Pancreas (tissue), 10 donors: Measurements from ENCODE around the gene PNPLA8. TPM values are rescaled to one million over a fixed set of nuclear protein-coding genes. Genes with fewer than 3 reads are reported as not detected.

Experiments used
- ATAC-seq, 4 donors: fragments of 200-7000 bp; cut with Tn5 transposase; one replicate each; pipeline versions ENCODE4 v1.8.0 to v1.9.1; 2020; ENCODE audit warnings: mild to moderate bottlenecking in 4 of 4, moderate library complexity in 4 of 4
- DNase-seq, 6 donors: peaks; one replicate each; pipeline ENCODE4 v3.0.0-alpha.2; 2020
- FAIRE-seq: peaks from 2 replicates; lab custom pipeline; 2012; peaks lifted over from hg19 to GRCh38; lab: Jason Lieb, UNC
- H3K27ac ChIP-seq, 4 donors: fragments of 200-600 bp; sonication (generic); 1 replicate in 3 of 4; 2 replicates in 1 of 4; pipeline versions ENCODE4 v1.5.0 to v1.8.0; 2020
- H3K27me3 ChIP-seq, 4 donors: fragments of 200-600 bp; one replicate each; pipeline ENCODE4 v1.8.0; 2021
- H3K36me3 ChIP-seq, 3 donors: fragments of 200-600 bp; sonication (generic) in 1 of 3; one replicate each; pipeline versions ENCODE4 v1.5.0 to v1.8.0; 2020 to 2021
- H3K4me1 ChIP-seq, 3 donors: fragments of 200-600 bp; one replicate each; pipeline ENCODE4 v1.8.0; 2021
- H3K4me3 ChIP-seq, 4 donors: fragments of 200-600 bp; sonication (generic) in 2 of 4; one replicate each; pipeline versions ENCODE4 v1.5.0 to v1.8.0; 2020 to 2021
- H3K9me3 ChIP-seq, 4 donors: fragments of 200-600 bp; one replicate each; pipeline ENCODE4 v1.8.0; 2021
- WGBS, 2 donors: extraction: QIAGEN DNeasy Blood & Tissue Kit; methylation state at CpG; one replicate each; pipeline ENCODE4 v1.1.7; 2013; 5-methylcytosine and 5-hydroxymethylcytosine counted together
- intact Hi-C, 3 donors: fragments of 100-400 bp; cut with DNase I; formaldehyde crosslinking; loops; one replicate each; pipeline versions ENCODE4 v1.11.1 to v1.14.2; 2022
- polyA plus RNA-seq, 2 donors: library from polyadenylated mRNA; stranded (reverse); fragments of 200-250 nt; gene quantifications; one replicate each; pipeline ENCODE4 v1.2.3, GENCODE V29; 2013
- total RNA-seq, 6 donors: library from RNA; stranded (reverse); fragmentation: NEBNext Ultra II Directional in 4 of 6; extraction: Animal tissue kit (Norgen Biotek cat#: 25700) in 4 of 6; gene quantifications; one replicate each; pipeline versions ENCODE4 v1.2.1 to v1.2.4, GENCODE V29; 2021 to 2023
- TF ChIP-seq, protein P1 (sequence below), 4 donors: fragments of 200-600 bp; sonication (generic) in 3 of 4; IDR thresholded peaks; one replicate each; pipeline versions ENCODE4 v1.5.0 to v1.8.0; 2021; ENCODE audit warnings: antibody characterized with exemption in 4 of 4
- donor health status: healthy with polysubstance abuse.
- donor health status: DM: no; HTN: no; CAD: no; lungs with moderate emphysema.
- donor health status: DM: no; HTN: no; CAD: no.
- donor health status: control.
- donor health status: control.
- donor health status: Bipolar disorder and iron deficiency.
- donor health status: DM: yes; HTN: yes; CAD: no.
- donor health status: DM: no; HTN: no; CAD: no.
- donor health status: DM: no; HTN: no; CAD: no.
- donor health status: DM: yes; HTN: yes; CAD: no.

Gene PNPLA8
- total and polyA plus RNA-seq, 8 donors, result 5.2 to 13.4 (median 10.1) TPM

DNA sequence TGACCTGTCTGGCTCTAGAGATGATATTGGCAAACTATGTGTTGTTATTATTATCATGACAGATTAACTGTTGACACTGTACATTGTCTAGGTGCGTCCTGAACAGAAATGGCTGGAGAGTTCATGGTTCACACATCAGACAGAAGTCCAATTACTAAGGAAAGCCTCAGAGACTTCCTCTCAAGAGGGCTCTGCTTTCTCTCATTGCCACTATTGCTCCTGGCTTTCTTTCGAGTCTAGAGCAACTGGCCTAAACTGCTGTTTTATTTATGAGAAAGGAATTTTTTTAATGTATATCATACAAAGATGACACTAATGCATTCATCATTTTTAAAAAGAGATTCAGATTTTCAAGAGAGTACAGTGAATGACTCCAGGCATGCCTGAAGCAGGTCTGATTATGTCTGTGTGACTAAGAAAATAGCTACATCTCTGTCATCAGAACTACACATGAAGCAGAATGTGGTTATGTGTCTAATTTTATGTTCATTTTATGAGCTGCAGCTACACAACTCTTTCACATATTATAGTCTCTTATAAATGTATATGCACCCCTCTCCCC, 100.1 kb downstream of the PNPLA8 start:
- FAIRE-seq (no peak), DNase-seq (no peak), ATAC-seq (no peak)
- H3K27ac ChIP-seq, result no peak overlapping the region
- intact Hi-C loops, result no loop called here
- no peaks in the 10 kb centered on the region for H3K36me3 ChIP-seq
- H3K27me3 ChIP-seq, result no peaks in the 10 kb centered on the region
- H3K9me3 ChIP-seq, result no peaks in the 10 kb centered on the region
- no peak overlapping the region for H3K4me3 ChIP-seq
- 57 to 70% methylated on average over 2 of the region's 2 CpGs for WGBS, 2 donors
- TF ChIP-seq, protein P1, sequence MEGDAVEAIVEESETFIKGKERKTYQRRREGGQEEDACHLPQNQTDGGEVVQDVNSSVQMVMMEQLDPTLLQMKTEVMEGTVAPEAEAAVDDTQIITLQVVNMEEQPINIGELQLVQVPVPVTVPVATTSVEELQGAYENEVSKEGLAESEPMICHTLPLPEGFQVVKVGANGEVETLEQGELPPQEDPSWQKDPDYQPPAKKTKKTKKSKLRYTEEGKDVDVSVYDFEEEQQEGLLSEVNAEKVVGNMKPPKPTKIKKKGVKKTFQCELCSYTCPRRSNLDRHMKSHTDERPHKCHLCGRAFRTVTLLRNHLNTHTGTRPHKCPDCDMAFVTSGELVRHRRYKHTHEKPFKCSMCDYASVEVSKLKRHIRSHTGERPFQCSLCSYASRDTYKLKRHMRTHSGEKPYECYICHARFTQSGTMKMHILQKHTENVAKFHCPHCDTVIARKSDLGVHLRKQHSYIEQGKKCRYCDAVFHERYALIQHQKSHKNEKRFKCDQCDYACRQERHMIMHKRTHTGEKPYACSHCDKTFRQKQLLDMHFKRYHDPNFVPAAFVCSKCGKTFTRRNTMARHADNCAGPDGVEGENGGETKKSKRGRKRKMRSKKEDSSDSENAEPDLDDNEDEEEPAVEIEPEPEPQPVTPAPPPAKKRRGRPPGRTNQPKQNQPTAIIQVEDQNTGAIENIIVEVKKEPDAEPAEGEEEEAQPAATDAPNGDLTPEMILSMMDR (IDR thresholded peaks at IDR 0.05), result no peak
- H3K4me1 ChIP-seq, result peaks cover 13 to 18% (median 16%) of the 10 kb centered on the region in 3 donors

DNA sequence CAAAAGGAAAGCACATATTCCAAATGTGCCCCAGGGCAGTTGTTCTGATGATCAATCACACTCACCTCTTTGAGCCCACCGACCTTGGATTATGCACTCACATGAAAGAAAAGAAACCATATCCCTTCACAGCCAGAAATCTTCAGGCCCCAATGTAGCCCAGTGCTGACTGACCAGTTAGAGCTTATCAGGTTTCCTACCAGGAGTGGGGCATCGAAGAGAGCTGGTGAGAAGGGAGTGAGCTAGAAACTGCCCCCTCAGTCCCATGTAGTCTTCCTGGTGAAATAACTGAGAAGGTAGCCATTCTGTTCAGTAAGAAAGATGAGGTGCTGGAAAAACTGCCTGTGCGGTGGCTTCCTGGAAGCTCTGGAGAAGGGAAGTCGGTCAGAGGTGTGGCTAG, 101.9 kb downstream of the PNPLA8 start:
- TF ChIP-seq, protein P1 (IDR thresholded peaks at IDR 0.05), result no peak
- DNase-seq (no peak), ATAC-seq (no peak), FAIRE-seq (no peak)
- WGBS, 2 donors, result 84 to 87% methylated on average over 4 of the region's 4 CpGs
- intact Hi-C loops, result no loop called here
- Histone ChIP-seq H3K4me3 (no peak overlapping the region), H3K27me3 (no peaks in the 10 kb centered on the region), H3K36me3 (no peaks in the 10 kb centered on the region), H3K9me3 (no peaks in the 10 kb centered on the region), H3K4me1 (peaks cover 13 to 14% (median 13%) of the 10 kb centered on the region in 3 donors), H3K27ac (no peak overlapping the region)

DNA sequence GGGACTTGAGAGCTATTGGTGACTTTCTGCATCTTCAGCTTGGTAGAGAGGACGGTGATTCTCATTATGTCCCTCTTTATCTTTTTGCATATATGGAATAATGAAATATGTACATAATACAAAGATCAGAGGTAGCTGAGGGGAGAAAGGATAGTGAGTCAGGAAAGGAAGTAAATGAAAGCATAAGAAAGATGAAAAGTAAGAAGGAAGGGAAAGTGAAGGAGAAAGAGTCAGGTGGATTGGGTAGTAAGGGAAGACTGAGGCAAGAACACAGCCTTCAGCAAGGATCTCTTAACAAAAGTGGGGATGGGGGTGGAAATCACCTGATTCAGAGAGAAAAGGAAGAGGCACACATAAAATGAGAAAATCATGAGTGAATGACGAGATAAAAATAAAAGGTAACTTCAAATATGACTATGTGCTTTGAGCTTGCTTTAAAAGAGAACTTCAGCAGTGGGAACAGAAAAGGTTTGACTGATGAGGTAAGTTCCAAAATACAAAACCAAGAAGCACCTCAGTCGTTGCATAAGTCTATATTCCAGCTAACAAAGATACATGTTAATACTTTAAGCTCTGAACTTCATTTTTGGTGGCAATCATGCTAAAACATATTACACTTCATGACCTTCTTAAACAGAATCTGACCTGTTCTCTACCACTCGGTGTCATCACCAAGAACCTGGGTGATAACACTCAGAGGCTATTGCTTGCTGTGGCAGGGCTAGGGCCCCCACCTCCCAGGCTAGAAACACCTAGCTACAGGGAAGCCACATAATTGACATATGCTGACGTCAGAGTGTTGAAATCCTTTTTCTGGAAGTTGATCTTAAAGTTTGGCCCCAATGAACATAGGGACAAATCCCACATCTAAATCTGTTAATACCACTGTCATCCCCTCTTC, 102.6 kb downstream of the PNPLA8 start:
- WGBS, 2 donors, result 85% methylated on average over 5 of the region's 5 CpGs
- no peak for DNase-seq
- ATAC-seq, result no peak
- H3K27ac ChIP-seq, result no peak overlapping the region
- H3K36me3 ChIP-seq, result no peaks in the 10 kb centered on the region
- no peak overlapping the region for H3K4me3 ChIP-seq
- H3K27me3 ChIP-seq, result no peaks in the 10 kb centered on the region
- TF ChIP-seq, protein P1 (IDR thresholded peaks at IDR 0.05), result no peak
- H3K9me3 ChIP-seq, result no peaks in the 10 kb centered on the region
- intact Hi-C loops, result no loop called here
- FAIRE-seq, result no peak
- peaks cover 12 to 14% (median 13%) of the 10 kb centered on the region in 3 donors for H3K4me1 ChIP-seq

DNA sequence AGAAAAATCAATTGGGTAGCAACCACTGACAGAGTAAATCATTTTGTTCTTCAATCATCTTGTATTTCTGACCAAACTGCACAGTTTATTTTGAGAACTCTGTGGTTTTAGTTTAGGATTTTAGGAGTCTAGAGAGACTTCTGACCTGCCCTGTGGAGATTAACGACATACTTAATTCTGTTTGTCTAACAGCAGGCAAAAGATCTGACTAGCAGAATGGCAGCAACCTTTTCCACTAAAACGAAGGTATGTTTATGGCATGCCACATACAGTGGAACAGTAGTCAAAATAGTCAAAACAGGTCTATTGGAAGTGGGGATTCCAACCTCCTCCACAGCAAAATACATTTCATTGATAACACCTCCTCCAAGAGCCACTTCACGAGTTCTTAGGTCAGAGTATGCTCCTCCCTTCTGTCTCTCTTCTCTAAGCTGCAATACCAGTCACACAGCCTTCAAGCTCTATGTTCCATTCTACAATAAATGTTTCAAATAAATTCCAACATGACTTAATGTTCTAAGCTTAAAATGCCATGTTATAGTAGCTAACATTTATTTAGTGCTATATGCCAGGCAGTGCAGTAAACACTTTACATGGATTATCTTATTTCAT, 104.1 kb downstream of the PNPLA8 start:
- Histone ChIP-seq H3K4me1 (peaks cover 0 to 6% (median 4%) of the 10 kb centered on the region in 3 donors), H3K27me3 (no peaks in the 10 kb centered on the region), H3K36me3 (no peaks in the 10 kb centered on the region), H3K4me3 (no peak overlapping the region), H3K27ac (no peak overlapping the region), H3K9me3 (no peaks in the 10 kb centered on the region)
- intact Hi-C loops, result no loop called here
- WGBS, 2 donors, result 13 to 15% methylated on average over 3 of the region's 3 CpGs
- TF ChIP-seq, protein P1 (IDR thresholded peaks at IDR 0.05), result no peak
- no peak for FAIRE-seq
- no peak for DNase-seq
- ATAC-seq, result peak in 2 of 4 donors; percentile 31 to 70

Other genes with a start within 250 kb of the PNPLA8 start
- gene NRCAM, start 69.7 kb downstream of the PNPLA8 start, total RNA-seq, result 10 to 100 TPM; 28.4 to 53.6 (median 41.5) TPM
- gene NRCAM, start 69.7 kb downstream of the PNPLA8 start, polyA plus RNA-seq, result 10 to 100 TPM; 14.1 to 31.2 TPM
- gene THAP5, start 43.6 kb upstream of the PNPLA8 start, total RNA-seq, result 10 to 100 TPM in 5 of 6 donors, 1 to 10 TPM in 1; 9.1 to 17.4 (median 12.4) TPM
- 10 to 100 TPM in 1 of 2 donors, 1 to 10 TPM in 1; 6.4 to 10.3 TPM for gene THAP5, start 43.6 kb upstream of the PNPLA8 start, polyA plus RNA-seq
- gene DNAJB9, start 43.7 kb upstream of the PNPLA8 start, total RNA-seq, result 10 to 100 TPM; 26.4 to 46.4 (median 35.1) TPM
- 10 to 100 TPM; 10.8 to 37.6 TPM for gene DNAJB9, start 43.7 kb upstream of the PNPLA8 start, polyA plus RNA-seq